Adrenal gland (tissue), 5 donors: ENCODE measurements around the gene DTX4.

Experiments
- CTCF ChIP-seq, 6 experiments: fragments of 450-650 bp in 4 of 6; fragments of 200-600 bp in 2 of 6; sonication (generic) in 1 of 6; IDR thresholded peaks; 1 replicate in 5 of 6; 2 replicates in 1 of 6; pipeline versions ENCODE4 v1.5.1 to v1.8.0; 2016 to 2021; ENCODE audit warnings: antibody characterized with exemption in 6 of 6, mild to moderate bottlenecking in 2 of 6, moderate library complexity in 1 of 6
- POLR2A ChIP-seq, 2 donors: fragments of 450-650 bp; IDR thresholded peaks; one replicate each; pipeline ENCODE4 v1.6.1; 2017; ENCODE audit warnings: antibody characterized with exemption in 2 of 2, mild to moderate bottlenecking in 2 of 2, moderate library complexity in 1 of 2
- donor health status: DM: no; HTN: no; CAD: no.

GRCh38 chr11:59253001-59253400 lies 81.1 kb downstream of the DTX4 start:
- TF ChIP-seq CTCF (IDR thresholded peaks at IDR 0.05) = no peak
- no peak for TF ChIP-seq POLR2A (IDR thresholded peaks at IDR 0.05)
